Measurements from ENCODE around the gene MUC3A.
"Not testable (repeated sequence)": the region's sequence is repeated elsewhere in the genome, so short reads cannot be mapped to it uniquely, and the experiment has no call there.

Gene MUC3A, protein sequence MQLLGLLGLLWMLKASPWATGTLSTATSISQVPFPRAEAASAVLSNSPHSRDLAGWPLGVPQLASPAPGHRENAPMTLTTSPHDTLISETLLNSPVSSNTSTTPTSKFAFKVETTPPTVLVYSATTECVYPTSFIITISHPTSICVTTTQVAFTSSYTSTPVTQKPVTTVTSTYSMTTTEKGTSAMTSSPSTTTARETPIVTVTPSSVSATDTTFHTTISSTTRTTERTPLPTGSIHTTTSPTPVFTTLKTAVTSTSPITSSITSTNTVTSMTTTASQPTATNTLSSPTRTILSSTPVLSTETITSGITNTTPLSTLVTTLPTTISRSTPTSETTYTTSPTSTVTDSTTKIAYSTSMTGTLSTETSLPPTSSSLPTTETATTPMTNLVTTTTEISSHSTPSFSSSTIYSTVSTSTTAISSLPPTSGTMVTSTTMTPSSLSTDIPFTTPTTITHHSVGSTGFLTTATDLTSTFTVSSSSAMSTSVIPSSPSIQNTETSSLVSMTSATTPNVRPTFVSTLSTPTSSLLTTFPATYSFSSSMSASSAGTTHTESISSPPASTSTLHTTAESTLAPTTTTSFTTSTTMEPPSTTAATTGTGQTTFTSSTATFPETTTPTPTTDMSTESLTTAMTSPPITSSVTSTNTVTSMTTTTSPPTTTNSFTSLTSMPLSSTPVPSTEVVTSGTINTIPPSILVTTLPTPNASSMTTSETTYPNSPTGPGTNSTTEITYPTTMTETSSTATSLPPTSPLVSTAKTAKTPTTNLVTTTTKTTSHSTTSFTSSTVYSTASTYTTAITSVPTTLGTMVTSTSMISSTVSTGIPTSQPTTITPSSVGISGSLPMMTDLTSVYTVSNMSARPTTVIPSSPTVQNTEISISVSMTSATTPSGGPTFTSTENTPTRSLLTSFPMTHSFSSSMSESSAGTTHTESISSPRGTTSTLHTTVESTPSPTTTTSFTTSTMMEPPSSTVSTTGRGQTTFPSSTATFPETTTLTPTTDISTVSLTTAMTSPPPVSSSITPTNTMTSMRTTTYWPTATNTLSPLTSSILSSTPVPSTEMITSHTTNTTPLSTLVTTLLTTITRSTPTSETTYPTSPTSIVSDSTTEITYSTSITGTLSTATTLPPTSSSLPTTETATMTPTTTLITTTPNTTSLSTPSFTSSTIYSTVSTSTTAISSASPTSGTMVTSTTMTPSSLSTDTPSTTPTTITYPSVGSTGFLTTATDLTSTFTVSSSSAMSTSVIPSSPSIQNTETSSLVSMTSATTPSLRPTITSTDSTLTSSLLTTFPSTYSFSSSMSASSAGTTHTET (N-terminal part only)

DNA sequence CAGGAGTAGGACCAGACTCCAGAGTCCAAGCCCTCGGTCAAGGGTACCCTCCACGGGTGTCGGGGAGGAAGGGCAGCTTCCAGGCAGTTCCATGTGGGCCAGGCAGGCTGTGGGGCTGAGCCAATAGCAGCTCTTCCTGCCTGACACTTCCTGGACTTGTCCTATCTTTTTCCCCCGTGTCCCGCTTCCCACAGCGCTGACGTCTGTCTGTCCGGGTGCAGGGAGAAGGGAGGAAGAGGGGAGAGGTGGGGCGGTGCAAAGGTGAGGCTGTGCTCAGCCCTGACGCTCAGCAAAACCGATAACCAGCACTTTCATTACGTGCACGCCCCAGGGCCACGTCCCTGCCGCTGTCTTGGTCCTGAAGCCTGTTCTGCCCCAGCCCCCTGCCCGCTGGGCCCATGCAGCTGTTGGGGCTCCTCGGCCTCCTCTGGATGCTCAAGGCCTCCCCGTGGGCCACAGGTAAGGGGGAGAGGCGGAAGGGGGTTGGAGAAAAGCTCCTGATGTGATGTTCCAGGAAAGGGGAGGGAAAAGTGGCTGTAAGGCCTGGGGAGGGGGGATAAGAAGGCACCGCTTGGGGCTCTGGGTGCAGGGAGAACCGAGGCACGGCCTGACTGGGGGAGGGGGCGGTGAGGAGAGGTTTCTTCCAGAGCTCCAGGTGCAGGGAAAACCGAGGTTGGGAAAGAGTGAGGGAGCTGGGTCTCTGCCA, at the start of gene MUC3A:
MUC3A (plus strand) TSS at position 308 of the 706 bp plus-strand sequence; CDS start at position 399, 91 bp downstream.
- no peak for DNase-seq

DNA sequence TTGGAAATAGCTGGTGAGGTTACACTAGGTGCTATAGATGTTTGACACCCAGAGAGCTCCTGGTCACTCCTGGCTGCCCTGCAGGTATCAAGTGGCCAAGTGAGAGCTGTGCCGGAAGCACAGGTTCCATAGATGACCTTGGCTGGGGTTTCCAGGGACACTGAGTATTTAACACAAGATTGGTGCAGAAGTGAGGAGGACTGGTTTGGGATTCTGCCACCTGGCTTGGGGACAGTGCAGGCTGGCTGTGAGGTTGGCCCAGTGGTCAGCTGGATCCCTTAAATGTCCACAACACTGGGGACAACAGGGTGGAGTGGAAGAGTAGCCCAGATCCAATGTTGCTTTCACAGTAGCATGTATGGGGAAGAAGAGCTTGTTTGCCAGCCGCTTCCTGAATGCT, 48.4 kb upstream of the MUC3A start:
- DNase-seq = no peak

DNA sequence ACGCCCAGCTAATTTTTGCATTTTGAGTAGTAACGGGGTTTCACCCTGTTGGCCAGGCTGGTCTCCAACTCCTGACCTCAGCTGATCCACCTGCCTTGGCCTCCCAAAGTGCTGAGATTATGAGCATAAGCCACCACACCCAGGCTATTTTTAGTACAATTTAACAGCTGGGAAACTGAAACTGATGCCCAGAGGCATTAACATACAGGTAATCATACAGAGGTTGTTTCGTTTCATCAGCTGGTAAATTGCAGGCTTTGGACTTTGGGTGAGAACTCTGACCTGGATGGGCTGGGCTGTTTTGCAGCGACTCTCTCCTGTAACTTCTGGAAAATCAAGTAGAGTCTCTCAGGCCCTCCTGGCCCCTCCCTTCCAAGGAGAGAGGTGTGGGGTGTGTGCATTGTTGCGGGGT, 47.4 kb upstream of the MUC3A start:
- no peak for DNase-seq

DNA sequence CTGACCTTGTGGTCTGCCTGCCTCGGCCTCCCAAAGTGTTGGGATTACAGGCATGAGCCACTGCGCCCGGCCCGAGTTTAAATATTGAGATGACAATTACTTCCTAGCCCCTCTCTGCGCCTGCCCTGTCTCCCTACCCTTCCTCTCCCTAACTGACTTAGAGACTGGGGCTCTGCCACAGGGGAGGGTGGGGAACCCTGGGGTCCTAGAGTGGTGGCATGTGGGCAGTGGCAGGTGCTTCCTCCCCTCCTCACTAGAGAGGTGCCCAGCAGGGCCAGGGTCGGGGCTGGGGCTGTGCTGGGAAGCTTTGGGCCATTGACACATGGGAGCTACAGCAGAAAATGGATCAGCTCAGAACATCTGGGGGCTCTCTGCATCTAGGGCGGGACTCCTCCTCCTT, 46.7 kb upstream of the MUC3A start:
- no peak for DNase-seq

DNA sequence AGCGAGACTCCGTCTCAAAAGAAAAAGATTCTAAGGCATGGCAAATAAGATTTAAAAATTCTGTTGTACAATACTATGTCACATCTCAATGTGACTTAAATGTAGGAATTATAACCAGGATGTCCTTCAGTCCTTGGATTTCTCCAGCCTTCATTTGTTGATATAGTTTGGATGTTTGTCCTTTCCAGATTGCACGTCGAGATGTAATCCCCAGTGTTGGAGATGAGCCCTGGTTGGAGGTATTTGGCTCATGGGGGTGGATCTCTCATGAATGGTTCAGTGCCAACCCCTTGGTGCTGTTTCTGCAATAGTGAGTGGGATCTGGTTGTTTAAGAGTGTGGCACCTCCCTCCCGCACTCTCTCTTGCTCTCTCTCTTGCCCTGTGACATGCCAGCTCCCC, 40.8 kb upstream of the MUC3A start:
- DNase-seq = no peak

DNA sequence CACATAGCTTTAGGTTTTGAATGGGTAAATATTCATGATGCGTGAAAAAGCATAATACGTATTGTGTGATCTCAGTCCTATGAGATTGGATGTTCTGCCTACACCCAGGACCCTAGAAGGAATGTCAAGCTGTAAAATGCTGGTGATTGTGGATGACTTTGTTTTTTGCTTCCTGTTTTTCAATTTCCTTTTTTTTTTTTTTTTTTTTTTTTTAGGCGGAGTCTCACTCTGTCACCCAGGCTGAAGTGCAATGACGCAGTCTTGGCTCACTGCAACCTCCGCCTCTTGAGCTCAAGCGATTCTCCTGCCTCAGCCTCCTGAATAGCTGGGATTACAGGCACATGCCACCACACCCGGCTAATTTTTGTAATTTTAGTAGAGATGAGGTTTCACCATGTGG, 38.9 kb upstream of the MUC3A start:
- not testable (repeated sequence) for DNase-seq

DNA sequence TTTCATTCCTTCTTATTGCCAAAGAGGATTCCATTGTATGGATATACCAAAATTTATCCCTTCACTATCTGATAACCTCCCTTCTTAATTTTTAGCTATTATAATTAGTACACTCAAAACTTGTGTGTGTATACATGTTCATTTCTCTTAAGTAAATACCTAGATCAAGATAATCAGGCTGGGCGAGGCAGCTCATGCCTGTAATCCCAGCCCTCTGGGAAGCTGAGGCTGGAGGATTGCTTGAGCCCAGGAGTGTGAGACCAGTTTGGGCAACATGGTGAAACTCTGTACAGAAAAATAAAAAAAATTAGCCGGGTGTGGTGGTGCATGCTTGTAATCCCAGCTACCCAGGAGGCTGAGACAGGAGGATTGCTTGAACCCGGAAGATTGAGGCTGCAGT, 37.9 kb upstream of the MUC3A start:
- no peak for DNase-seq

DNA sequence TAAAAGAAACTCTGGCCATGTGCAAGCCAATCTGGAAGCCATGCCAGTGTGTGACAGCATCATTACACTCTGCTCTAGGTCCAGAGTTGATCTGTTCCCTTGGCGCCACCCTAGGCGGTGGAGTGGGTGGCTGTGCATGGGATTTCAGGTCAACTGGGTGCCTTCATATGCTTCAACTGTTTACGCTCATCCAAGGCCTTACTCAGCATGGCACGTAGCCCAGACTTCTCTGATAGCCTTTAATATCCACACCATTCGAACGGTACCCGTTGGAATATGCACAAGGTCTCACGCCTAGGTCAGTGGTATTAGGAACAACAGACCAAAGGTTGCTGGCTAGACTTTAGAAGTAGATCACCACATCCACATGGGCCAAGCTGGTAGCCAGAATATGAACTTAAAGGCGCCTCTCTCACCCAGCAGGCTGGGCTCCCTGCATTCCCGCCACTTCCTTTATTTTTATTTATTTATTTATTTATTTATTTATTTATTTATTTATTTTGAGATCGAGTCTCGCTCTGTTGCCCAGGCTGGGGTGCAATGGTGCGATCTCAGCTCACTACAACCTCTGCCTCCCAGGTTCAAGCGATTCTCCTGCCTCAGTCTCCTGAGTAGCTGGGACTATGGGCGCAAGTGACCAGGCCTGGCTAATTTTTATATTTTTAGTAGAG, 35.0 kb upstream of the MUC3A start:
- no peak for DNase-seq

DNA sequence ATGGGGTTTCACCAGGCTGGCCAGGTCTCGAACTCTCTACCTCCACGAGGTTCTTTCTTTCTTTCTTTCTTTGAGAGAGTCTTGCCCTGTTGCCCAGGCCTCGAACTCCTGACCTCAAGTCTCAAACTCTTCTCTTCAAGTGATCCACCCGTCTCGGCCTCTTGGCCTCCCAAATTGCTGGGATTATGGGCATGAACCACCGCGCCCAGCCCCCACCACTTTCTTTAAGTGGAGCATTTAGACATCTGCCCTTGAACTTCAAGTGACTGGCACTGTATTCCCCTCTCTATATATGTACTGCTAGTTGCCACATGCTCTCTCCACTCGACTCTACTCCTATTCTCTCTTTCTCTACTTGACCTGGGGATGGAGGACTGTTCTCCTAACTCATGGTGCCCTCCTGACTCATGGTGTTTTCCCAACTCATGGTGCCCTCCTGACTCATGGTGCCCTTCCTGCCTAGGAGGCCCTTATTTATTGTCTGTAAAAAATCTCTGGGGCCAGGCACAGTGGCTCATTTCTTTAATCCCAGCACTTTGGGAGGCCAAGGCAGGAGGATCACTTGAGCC, 34.4 kb upstream of the MUC3A start:
- DNase-seq = no peak

DNA sequence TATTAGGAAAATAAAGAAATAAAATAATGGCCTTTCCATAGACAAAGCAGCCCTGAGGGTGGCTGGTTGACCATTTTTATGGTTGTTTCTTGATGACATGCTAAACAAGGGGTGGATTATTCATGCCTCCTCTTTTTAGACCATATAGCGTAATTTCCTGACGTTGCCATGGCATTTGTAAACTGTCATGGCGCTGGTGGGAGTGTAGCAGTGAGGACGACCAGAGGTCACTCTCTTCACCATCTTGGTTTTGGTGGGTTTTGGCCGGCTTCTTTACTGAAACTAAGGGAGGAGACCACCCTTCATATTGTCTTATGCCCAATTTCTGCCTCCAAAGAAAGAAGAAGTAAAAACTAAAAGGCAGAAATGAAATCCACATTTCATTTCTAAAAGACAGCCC, 30.0 kb upstream of the MUC3A start:
- not testable (repeated sequence) for DNase-seq

DNA sequence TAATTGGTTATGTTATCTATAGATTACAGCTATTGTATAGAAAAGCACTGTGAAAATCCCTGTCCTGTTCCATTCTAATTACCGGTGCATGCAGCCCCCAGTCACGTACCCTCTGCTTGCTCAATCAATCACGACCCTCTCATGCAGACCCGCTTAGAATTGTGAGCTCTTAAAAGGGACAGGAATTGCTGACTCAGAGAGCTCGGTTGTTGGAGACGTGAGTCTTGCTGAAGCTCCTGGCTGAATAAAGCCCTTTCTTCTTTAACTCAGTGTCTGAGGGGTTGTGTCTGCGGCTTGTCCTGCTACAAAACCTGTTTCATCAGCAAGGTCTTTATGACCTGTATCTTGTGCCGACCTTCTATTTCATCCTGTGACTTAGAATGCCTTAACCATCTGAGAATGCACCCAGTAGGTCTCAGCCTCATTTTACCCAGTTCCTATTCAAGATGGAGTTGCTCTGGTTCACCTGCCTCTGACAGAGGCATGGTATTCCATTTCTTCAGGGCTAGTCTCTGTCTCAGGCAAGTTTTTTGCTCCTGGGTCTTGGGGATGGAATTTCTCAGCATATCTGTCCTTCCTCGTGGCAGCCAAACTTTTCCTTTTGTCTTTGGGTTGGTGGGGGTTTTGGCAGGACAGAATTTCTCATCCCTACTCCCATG, 29.4 kb upstream of the MUC3A start:
- DNase-seq = not testable (repeated sequence)

DNA sequence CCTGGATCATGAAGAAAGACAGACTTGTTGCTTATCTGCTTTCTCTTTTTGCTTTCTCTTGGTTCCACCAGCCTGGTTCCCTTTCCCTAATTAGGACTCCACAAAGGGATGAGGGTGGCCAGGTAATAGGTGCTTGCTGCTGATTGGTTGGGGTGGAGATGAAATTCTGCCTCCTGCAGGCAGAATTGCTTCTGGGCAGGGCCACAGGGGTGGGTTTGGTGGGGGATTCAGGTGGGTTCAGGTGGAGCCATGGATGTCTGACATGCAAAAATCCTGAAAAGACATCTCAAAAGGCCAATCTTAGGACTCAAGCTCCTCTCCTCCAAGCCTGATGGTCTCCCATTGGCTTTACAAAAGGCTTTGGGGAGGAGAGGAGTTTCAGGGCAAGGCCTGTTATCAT, 28.3 kb upstream of the MUC3A start:
- DNase-seq = no peak

DNA sequence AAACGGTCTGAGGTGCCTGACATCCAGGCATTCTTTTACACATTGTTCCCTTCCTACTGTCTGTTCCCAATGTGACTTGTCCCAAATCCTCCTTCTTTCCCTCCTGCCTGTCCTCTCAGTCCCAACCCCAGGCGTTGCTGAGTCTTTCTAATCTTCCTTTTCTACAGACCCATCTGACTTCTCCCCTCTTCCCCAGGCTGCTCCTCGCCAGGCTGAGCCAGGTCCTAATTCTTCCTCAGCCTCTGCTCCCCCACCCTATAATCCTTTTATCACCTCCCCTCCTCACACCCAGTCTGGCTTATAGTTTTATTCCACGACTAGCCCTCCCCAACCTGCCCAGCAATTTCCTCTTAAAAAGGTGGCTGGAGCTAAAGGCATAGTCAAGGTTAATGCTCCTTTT, 25.7 kb upstream of the MUC3A start:
- DNase-seq = not testable (repeated sequence)

DNA sequence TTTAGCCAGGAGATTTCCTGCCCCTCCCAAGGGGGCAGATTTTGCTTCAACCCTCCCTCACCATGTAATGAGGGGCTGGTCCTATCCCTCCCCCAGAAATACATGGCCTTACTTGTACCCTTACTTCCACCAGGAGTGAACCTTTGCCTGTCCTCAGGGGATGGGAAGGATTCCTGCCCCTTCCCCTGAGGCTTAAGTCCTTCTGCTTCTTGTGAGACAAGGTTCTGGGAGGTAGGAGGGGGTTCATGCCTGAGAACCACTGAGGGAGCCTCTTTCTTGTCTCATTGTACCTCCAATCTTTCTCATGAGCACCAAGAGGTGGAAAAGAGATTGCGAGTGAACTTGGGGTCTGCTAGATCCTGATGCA, 19.5 kb upstream of the MUC3A start:
- no peak for DNase-seq

DNA sequence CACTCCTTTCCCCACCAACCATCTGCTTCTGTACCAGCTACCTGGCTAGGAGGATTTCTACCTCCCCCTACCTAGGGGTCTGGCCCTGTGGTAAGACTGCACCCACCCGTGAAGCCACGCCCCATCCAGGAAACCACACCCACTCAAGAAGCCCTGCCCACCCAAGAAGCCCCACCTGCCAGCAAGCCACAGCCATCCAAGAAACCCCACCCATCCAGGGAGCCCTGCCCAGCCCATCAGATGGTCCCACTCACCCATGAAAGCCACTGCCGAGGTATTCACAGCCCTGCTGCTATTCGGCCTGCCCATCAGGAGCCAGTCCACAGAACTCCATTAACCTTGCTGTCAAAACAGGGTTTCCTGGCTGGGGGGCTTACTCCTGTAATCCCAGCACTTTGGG, 15.6 kb upstream of the MUC3A start:
- no peak for DNase-seq

DNA sequence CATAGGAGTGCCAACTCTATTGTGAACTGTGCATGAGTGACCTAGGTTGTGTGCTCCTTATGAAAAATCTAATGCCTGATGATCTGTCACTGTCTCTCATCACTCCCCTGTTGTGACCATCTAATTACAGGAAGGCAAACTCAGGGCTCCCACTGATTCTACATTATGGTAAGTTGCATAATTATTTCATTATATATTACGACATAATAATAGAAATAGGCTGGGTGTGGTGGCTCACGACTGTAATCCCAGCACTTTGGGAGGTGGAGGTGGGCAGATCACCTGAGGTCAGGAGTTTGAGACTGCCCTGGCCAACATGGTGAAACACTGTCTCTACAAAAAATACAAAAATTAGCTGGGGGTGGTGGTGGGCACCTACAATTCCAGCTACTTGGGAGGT, 14.0 kb upstream of the MUC3A start:
- DNase-seq = not testable (repeated sequence)

DNA sequence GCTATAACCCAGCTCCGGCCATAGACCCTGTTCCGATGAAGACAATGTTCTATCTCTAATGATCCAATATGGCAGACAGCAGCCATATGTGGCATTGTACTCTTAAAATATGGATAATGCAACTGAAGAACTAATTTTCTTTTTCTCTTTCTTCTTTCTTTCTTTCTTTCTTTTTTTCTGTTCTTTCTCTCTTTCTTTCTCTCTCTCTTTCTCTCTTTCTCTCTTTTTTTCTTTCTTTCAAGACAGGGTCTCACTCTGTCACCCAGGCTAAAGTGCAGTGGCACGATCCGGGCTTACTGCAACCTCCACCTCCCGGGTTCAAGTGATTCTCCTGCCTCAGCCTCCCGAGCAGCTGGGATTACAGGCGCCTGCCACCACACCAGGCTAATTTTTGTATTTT, 13.2 kb upstream of the MUC3A start:
- not testable (repeated sequence) for DNase-seq

DNA sequence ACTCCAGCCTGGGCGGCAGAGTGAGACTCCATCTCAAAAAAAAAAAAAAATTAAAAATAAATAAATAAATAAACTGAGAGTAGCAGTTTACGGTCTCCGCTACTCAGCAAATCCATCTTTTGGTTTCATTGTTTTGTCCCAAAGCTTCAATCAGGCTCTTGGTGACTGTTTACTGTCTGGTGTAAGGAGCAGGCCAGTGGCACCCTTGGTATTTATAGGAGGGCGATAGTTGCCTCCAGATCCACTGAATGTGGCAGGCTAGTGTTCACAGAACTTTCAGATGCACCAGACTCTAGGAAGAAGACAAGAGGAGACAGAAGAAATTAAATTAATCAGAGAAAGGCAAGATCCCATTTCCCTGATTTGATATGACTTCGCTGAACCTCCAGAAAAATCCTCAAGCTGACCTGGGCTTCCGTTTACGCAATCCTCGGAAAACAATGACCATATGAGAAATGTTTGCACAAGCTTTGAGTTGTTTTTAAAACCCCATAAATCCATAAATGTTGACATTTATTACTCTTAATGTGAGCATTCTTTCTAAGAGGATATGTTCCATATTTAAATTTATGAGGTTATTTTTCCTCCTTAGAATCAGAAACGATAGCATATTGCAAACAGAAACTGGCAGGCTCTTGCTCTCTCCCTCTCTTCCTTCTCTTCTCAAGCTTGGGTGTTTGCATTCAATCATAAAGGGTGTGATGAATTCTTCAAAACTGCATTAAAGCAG, 7.1 kb upstream of the MUC3A start:
- no peak for DNase-seq

DNA sequence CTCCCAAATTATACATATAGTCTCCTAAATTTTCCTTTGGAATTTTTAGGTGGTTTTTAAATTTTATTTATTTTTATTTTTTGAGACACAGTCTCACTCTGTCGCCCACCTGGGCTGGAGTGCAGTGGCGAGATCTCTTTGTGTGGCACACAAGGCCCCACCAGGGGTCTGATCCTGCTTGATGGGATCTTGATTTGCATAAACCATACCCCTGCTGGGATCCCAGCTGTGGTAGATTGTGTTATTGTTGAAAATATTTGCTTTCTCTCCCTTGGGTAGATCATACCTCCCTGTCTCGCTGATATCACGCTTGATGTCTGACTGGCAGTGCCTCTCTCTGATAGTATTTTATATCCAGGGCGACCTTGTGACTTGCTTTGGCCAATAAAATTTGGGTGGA, 5.6 kb upstream of the MUC3A start:
- no peak for DNase-seq

DNA sequence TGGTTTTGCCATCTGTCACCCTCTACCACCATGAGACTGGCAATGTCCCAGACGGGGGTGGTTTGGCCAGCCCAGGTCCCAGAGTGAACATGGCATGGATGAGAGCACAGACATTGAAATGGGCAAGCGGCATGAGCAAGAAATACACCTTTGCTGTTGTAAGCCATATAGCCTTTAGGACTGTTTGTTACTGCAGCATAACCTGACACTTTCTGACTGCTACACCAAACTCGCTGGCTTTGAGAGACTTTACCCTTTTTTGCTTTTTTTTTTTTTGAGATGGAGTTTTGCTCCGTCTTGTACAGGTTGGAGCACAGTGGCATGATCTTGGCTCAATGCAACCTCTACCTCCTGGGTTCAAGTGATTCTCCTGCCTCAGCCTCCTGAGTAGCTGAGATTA, 5.2 kb upstream of the MUC3A start:
- DNase-seq = no peak

Data from activated effector memory CD4-positive, alpha-beta T cell treated with anti-CD3 and anti-CD28 coated beads, Interleukin-2, amount 50 U/mL, for 16 hours (primary cell).